DMS153 treated with DMSO at 0.1 percent for 48 hours (cell line): Measurements from ENCODE around the gene GFRA1.
"Not testable (repeated sequence)": the region's sequence is repeated elsewhere in the genome, so short reads cannot be mapped to it uniquely, and the experiment has no call there.

Experiments
- DNase-seq: peaks from one replicate; lab custom pipeline; 2025; ENCODE audit not compliant: unreplicated experiment; lab: John Stamatoyannopoulos, UW

GFRA1 gene

DNA sequence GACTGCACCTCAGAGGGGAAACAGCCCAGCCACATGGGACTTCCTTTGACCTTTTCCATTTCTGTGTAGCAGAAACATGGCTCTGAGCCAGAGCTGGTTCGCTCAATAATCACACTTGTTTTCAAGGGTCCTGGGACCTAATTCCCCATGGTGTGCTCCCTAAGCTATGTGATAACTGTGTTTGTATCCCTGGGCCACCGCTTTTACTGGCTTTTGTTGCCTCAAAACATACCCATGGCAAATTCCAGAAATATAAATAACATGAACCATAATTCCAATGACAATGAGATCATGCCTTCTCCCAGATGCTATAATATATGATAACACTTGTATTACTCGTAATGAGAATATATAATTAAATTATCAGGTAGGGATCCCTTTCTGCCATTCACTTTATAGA lies 196.4 kb downstream of the GFRA1 start:
- no peak for DNase-seq

DNA sequence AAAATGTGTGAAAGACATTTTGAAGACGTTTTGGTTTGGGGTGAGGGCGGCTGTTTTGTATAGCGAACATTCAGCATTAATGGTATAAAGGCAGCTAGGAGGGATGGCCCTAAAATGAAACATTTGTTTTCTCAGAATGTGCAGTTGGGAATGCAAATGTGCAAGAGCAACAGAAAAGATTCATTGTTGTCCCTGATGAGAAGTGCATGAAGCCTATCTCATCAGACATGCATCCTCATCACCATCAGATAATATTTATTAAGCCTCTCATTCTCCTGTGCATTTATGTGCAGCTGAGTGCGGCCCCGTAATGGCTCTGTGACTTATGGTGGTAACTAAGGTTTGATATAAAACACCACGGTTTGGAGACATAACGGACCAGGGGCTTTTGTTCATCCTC lies 199.5 kb downstream of the GFRA1 start:
- no peak for DNase-seq

DNA sequence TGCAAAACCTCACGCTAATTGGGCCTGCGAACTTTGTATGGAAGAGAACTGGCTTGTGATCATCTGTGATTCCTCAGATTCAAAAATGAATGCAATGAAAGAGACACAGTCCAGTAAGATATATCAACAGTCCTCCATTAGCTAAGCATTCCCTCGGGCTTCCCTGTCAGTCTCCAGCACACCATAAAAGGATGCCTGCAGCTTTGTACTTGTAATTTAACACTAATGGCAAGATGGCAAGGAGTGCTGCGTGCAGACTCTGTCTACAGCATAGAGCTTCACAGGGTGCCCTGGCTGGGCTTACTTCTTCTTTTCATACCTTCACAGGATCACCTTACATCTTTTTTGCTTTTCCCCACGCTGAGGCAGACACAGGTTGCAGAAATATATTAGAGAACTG lies 200.0 kb downstream of the GFRA1 start:
- DNase-seq, result no peak

- DNase-seq, result no peak
Measured at GRCh38 chr10:116071453-116072148, 201.4 kb downstream of the GFRA1 start.

GRCh38 chr10:116070743-116071320 lies 202.2 kb downstream of the GFRA1 start:
- DNase-seq, result no peak

DNA sequence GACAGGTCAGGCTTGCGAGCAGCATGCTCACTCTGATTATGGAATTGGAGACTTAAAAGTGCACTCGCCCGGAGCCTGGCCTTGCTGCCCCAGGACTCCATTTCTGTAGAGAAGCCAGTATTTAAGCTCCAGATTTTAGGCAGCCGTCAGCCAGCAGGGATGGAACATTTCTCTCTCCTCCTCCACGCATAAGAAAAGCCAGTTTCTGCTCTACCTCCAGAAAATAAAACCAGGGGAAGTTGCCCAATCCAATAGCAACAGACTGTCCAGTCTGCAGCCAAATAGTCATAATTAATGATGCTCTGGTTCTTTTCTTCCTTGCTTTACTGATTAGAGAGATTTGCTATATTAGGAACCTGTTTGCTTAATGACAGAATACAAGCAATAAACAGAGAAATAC lies 203.2 kb downstream of the GFRA1 start:
- DNase-seq, result no peak

GRCh38 chr10:116067825-116068224 lies 205.2 kb downstream of the GFRA1 start:
- DNase-seq, result no peak

- no peak for DNase-seq
Measured at GRCh38 chr10:116063107-116063506, 209.9 kb downstream of the GFRA1 start.

DNA sequence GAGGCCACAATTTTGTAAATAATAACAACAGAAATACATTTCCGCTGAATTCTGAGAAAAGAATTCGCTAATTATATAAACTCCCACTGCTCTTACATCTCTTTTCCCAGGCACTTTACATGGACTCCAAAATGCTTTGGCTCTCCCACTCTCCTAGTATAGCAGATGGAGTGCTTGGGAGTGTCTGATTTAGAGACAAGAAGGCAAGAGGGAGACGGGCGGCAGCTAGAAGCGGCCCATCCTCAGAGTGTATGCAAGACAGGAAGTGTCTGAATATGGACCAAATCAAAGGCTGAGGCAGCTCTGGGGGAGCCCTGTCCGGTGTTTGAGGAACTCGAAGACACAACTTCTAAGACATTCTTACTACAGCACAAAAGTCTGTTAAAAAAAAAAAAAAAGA lies 212.1 kb downstream of the GFRA1 start:
- DNase-seq, result no peak

DNA sequence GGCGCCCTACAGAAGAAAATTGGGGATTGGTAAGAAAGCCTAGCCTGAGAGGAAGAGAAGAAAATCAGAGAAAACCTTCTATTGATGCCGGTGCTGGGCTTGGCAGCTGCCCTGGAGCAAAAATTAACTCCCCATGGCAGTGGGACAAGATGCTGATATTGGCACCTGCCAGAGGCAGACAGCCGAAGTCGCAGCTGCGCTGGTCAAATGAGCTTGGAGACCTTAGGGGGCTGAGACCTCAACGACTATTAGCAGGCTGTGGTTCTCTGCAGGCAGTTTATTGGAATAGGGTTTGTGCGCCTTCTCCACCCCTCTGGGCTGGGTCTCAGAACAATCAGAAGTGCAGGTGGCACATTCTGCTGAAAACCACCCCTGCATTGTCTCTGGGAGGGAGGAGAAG lies 213.7 kb downstream of the GFRA1 start:
- DNase-seq, result no peak

- DNase-seq, result no peak
Measured at GRCh38 chr10:116056445-116057293, 216.3 kb downstream of the GFRA1 start.

GRCh38 chr10:116055917-116056252 lies 217.1 kb downstream of the GFRA1 start:
- no peak for DNase-seq

DNA sequence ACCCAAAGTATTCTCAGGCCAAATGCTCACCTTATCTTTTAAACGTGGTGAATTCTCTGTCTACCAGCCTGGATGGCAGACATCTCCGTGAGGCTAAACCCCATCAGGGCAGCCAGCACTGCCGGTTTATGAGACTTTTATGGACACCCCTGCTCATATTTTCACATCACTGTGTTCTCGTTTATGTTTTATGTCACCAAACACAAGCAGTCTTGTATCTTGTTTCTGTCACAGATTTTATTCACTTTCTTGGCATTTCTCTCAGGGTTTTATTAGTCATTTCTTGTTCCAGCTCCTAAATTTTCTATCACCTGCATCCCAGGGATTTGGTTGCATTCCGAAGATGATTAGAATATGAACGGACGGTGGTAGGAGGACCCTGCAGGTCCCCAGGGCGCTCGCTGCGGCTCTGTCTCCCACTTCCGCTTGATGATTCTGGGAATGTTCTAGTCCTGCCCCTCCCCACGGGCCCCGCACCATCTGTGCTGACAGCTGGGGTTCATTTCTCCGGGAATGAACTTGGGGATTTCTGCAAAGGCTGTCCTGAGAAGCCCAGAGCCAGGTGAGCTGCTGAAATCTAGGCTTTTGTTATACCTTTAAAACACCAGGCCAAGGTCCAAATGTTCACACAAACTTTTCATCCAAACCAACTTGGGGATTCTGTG lies 217.6 kb downstream of the GFRA1 start:
- no peak for DNase-seq

- DNase-seq, result no peak
Measured at GRCh38 chr10:116053910-116054309, 219.1 kb downstream of the GFRA1 start.

- not testable (repeated sequence) for DNase-seq
Measured at GRCh38 chr10:116053009-116053730, 219.8 kb downstream of the GFRA1 start.

DNA sequence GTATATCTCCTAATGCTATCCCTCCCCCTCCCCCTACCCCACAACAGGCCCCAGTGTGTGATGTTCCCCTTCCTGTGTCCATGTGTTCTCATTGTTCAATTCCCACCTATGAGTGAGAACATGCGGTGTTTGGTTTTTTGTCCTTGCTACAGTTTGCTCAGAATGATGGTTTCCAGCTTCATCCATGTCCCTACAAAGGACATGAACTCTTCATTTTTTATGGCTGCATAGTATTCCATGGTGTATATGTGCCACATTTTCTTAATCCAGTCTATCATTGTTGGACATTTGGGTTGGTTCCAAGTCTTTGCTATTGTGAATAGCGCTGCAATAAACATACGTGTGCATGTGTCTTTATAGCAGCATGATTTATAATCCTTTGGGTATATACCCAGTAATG lies 220.5 kb downstream of the GFRA1 start:
- not testable (repeated sequence) for DNase-seq

DNA sequence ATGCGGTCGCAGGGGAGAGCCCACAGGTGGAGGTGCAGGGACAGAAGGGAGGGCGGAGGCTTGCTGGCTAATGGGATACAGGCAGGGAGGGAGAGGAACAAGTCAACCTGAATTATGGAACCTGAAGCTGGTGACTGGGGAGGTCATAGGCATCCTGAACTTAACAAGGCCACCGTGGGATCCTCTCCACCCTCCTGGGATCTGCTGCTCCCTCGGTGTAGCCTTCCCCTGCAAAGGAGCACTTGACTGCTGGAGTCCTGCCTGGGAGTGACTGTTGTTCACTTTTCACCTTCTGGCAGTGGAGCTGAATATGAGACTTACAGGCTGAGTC lies 223.1 kb downstream of the GFRA1 start:
- no peak for DNase-seq

- DNase-seq, result no peak
Measured at GRCh38 chr10:116049158-116049973, 223.6 kb downstream of the GFRA1 start.

DNA sequence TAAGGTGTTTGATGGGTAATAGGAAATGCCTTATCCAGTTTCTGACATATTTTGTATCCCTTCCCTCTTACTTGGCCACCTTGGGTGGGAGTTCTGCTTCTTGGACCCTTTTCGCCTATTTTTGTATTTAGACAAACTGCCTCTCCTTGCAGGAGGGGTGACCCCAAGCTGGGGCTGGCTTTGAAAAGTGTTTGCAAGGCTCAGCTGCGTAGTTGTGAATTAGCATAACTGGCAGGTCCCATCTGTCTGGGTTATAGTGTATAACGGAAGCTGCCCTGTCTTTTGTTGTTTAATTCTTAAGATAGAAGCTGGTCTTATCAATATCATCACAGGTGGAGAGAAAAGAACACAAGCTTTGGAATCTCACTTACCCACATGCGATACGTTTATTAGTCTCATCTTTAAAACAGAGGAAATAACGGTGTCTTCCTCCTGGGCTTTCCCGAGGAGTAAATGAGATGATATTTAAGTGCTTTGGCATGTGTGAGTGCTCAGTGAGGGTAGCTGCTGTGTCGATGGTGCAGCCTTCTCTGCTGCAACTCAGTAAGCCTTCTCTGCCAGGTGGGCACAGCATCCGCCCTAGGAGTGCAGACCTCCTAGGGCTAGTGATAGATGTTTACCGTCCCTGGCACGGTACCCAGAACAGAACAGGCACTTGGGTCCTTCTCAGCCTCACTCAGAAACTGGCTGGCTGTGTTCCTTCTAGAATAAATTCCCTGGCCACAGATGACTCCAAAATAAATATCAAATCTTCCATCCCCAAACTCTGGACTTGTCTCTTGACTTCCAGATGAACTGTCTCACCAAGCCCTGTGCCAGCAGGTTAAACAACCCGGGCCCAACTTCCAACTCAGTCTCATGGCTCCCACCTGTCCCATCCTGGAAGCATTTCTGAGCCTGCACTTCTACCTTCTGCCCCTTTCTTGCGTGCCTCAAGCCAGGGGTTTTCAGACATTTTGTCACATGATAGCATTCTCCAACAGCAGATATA lies 227.3 kb downstream of the GFRA1 start:
- DNase-seq, result no peak
